ENCODE results near the gene CDCP1. TPM values are rescaled to one million over a fixed set of nuclear protein-coding genes. Genes with fewer than 3 reads are reported as not detected.

The CDCP1 gene
- total RNA-seq: 28.3 and 70.9 TPM in 2 replicates

DNA sequence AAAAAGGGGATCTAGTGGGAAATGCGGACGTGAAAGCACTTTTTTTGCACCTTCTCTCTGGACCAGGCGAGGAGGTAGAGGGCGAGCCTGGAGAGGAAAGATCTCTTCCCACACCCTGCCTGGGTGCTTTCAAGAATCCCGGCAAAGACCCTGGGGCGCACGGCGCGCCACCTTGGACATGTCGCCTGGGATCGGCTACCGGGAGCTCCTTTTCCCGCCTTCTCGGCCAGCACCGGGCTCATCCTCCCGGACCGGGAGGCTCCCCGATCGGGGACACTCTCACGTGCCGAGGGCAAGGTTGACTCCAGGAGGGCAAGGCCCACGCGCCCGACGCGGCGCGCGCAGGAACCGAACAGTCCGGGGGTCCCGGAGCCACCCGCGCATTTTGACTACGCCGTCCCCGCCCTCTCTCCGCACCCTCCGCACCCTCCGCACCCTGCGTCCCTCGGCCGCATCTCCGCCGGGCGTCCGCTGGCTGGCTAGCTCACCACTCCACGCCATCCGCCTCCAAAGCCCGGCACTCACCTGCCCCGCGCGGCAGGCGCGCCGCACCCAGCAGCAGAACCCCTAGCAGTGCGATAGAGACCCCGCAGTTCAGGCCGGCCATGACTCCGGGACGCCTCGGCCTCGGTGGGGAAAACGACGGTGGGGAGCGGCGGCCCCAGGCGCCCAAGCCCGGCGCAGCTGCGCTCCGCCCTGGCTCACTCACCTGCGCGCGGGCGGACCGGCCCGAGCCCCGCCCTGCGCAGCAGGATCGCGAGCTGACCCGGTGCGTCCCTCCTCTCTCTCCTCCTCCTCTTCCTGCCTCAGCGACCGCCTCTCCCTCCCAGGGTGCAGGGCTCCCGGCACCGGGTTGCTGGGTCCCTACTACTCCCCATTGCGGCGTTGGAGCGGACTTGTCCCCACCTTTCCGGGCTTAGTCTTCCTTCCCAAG, at the start of gene CDCP1:
TSS of gene CDCP1 (minus strand) at position 698 of the 934 bp plus-strand sequence. CDS start at position 607, 91 bp downstream.

Other genes starting within 250 kb of the CDCP1 start
- gene ZDHHC3, start 170.2 kb downstream of the CDCP1 start, total RNA-seq: 68.9 and 87.6 TPM in 2 replicates
- gene EXOSC7, start 170.1 kb downstream of the CDCP1 start, total RNA-seq: 28.8 and 54.8 TPM in 2 replicates
- gene CLEC3B, start 120.1 kb downstream of the CDCP1 start, total RNA-seq: 0.38 TPM in 1 of 2 replicates, not detected in the other
- 5.2 and 20.9 TPM in 2 replicates for gene TMEM158, start 79.9 kb upstream of the CDCP1 start, total RNA-seq
- gene LARS2, start 242.2 kb upstream of the CDCP1 start, total RNA-seq: 17.3 and 21.8 TPM in 2 replicates

All from mesangial cell (primary cell).